ENCODE results near the gene INSC.

DNA sequence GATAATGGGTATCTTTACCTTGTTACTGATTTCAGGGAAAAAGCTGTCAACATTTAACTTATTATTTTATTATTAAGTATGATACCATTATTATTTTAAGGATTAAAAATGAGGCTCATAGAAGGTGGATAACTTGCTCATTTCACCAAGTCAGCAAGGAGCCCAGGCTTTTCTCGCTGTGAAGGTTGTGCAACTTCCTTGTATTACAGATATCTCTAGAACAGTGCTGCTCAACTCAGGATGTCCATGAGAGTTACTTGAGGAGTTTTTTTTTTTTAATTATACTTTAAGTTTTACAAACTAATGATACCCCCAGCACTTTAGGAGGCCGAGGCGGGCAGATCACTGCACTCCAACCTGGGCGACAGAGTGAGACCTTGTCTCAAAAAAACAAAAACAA is 98.2 kb downstream of the INSC start:
- TF ChIP-seq, protein P1, sequence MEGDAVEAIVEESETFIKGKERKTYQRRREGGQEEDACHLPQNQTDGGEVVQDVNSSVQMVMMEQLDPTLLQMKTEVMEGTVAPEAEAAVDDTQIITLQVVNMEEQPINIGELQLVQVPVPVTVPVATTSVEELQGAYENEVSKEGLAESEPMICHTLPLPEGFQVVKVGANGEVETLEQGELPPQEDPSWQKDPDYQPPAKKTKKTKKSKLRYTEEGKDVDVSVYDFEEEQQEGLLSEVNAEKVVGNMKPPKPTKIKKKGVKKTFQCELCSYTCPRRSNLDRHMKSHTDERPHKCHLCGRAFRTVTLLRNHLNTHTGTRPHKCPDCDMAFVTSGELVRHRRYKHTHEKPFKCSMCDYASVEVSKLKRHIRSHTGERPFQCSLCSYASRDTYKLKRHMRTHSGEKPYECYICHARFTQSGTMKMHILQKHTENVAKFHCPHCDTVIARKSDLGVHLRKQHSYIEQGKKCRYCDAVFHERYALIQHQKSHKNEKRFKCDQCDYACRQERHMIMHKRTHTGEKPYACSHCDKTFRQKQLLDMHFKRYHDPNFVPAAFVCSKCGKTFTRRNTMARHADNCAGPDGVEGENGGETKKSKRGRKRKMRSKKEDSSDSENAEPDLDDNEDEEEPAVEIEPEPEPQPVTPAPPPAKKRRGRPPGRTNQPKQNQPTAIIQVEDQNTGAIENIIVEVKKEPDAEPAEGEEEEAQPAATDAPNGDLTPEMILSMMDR (IDR thresholded peaks at IDR 0.05), result no peak
- TF ChIP-seq POLR2AphosphoS5 (IDR thresholded peaks at IDR 0.05) (no peak), POLR2A (IDR thresholded peaks at IDR 0.05) (no peak), EP300 (IDR thresholded peaks at IDR 0.05) (no peak)

Measured in gastroesophageal sphincter (tissue), 3 donors.